GM19463 (cell line): ENCODE results near the gene PDE6A.

Source experiments
- ATAC-seq: cut with Tn5 transposase; IDR thresholded peaks from one replicate; pipeline ENCODE4 v1.9.1; 2021; ENCODE audit warnings: mild to moderate bottlenecking, moderate library complexity; ENCODE audit not compliant: unreplicated experiment

Gene PDE6A

GRCh38 chr5:149930749-149931574 lies 13.6 kb downstream of the PDE6A start:
- ATAC-seq, result no peak

- ATAC-seq, result no peak
These were observed 14.4 kb downstream of the PDE6A start for GRCh38 chr5:149930043-149930748.

- ATAC-seq, result no peak
These were observed 20.1 kb downstream of the PDE6A start for GRCh38 chr5:149924486-149924885.

- no peak for ATAC-seq
These were observed 21.6 kb downstream of the PDE6A start for GRCh38 chr5:149922950-149923349.

- no peak for ATAC-seq
These were observed 23.0 kb downstream of the PDE6A start for GRCh38 chr5:149921597-149921996.

- no peak for ATAC-seq
These were observed 27.4 kb downstream of the PDE6A start for GRCh38 chr5:149917073-149917676.

GRCh38 chr5:149916334-149917072 lies 28.1 kb downstream of the PDE6A start:
- no peak for ATAC-seq

- ATAC-seq, result no peak
These were observed 29.0 kb downstream of the PDE6A start for GRCh38 chr5:149915392-149916260.

- ATAC-seq, result no peak
These were observed 30.9 kb downstream of the PDE6A start for GRCh38 chr5:149913436-149914419.

- ATAC-seq, result no peak
These were observed 32.2 kb downstream of the PDE6A start for GRCh38 chr5:149912226-149912871.

- no peak for ATAC-seq
These were observed 33.6 kb downstream of the PDE6A start for GRCh38 chr5:149911031-149911430.

GRCh38 chr5:149907828-149908227 lies 36.8 kb downstream of the PDE6A start:
- no peak for ATAC-seq

- ATAC-seq, result no peak
These were observed 39.6 kb downstream of the PDE6A start for GRCh38 chr5:149904977-149905376.

- no peak for ATAC-seq
These were observed 40.2 kb downstream of the PDE6A start for GRCh38 chr5:149904293-149904886.

- ATAC-seq, result no peak
These were observed 41.2 kb downstream of the PDE6A start for GRCh38 chr5:149903404-149903803.

- no peak for ATAC-seq
These were observed 42.4 kb downstream of the PDE6A start for GRCh38 chr5:149902177-149902576.

- ATAC-seq, result no peak
These were observed 43.1 kb downstream of the PDE6A start for GRCh38 chr5:149901511-149901910.

- no peak for ATAC-seq
These were observed 44.2 kb downstream of the PDE6A start for GRCh38 chr5:149900390-149900789.
